HepG2 (cell line): ENCODE data around the gene UBR4. TPM values are rescaled to one million over a fixed set of nuclear protein-coding genes. Genes with fewer than 3 reads are reported as not detected.

Source experiments
- CBX2 ChIP-seq, 2 experiments: fragments of 200-600 bp in 1 of 2; sonication (generic); formaldehyde crosslinking in 1 of 2; IDR thresholded peaks; 2 replicates each; pipeline versions ENCODE4 v1.7.0 to v1.8.1; 2018 to 2022; ENCODE audit warnings: low read depth in 2 of 2, low read length in 1 of 2, mild to moderate bottlenecking in 1 of 2, missing genetic modification reagents in 1 of 2
- KDM2A ChIP-seq: sonication (generic); formaldehyde crosslinking; IDR thresholded peaks from 2 replicates; pipeline ENCODE4 v1.4.0; 2020; ENCODE audit warnings: low read depth, missing genetic modification reagents, borderline replicate concordance
- MTF1 ChIP-seq: sonication (generic); formaldehyde crosslinking; IDR thresholded peaks from 2 replicates; pipeline ENCODE4 v1.5.0; 2020; ENCODE audit warnings: missing genetic modification reagents
- NRL ChIP-seq: sonication (generic); formaldehyde crosslinking; IDR thresholded peaks from 2 replicates; pipeline ENCODE4 v1.5.0; 2020; ENCODE audit warnings: missing genetic modification reagents, mild to moderate bottlenecking, moderate library complexity, borderline replicate concordance
- RBAK ChIP-seq: sonication (generic); formaldehyde crosslinking; IDR thresholded peaks from 2 replicates; pipeline ENCODE4 v1.5.1; 2020; ENCODE audit warnings: mild to moderate bottlenecking, missing genetic modification reagents
- STAG1 ChIP-seq: sonication (generic); formaldehyde crosslinking; IDR thresholded peaks from 2 replicates; pipeline ENCODE4 v1.4.0; 2020; ENCODE audit warnings: missing genetic modification reagents
- THAP11 ChIP-seq: IDR thresholded peaks from 2 replicates; pipeline ENCODE4 v1.6.1; 2016; ENCODE audit warnings: missing biosample characterization, missing genetic modification reagents
- TRAFD1 ChIP-seq: sonication (generic); formaldehyde crosslinking; IDR thresholded peaks from 2 replicates; pipeline ENCODE4 v1.5.1; 2020; ENCODE audit warnings: missing genetic modification reagents, mild to moderate bottlenecking, borderline replicate concordance
- U2AF2 ChIP-seq: fragments of 200-400 bp; formaldehyde crosslinking; IDR thresholded peaks from 2 replicates; pipeline ENCODE4 v1.6.1; 2017; ENCODE audit warnings: low read depth, mild to moderate bottlenecking, low read length
- ZBED4 ChIP-seq: sonication (generic); formaldehyde crosslinking; IDR thresholded peaks from 2 replicates; pipeline ENCODE4 v1.4.0; 2020; ENCODE audit warnings: missing genetic modification reagents, borderline replicate concordance
- ZBTB42 ChIP-seq: sonication (generic); formaldehyde crosslinking; IDR thresholded peaks from 2 replicates; pipeline ENCODE4 v1.5.0; 2020; ENCODE audit warnings: mild to moderate bottlenecking, missing genetic modification reagents
- ZKSCAN1 ChIP-seq: fragments of 150-350 bp; IDR thresholded peaks from 2 replicates; pipeline ENCODE4 v1.6.1; 2014; ENCODE audit warnings: low read length
- ZMYM4 ChIP-seq: sonication (generic); formaldehyde crosslinking; IDR thresholded peaks from 2 replicates; pipeline ENCODE4 v1.8.1; 2023; ENCODE audit warnings: mild to moderate bottlenecking, missing genetic modification reagents
- ZNF382 ChIP-seq: sonication (generic); formaldehyde crosslinking; IDR thresholded peaks from 2 replicates; pipeline ENCODE4 v1.5.0; 2020; ENCODE audit warnings: missing genetic modification reagents, mild to moderate bottlenecking, borderline replicate concordance
- ZNF569 ChIP-seq: sonication (generic); formaldehyde crosslinking; IDR thresholded peaks from 2 replicates; pipeline ENCODE4 v1.5.0; 2020; ENCODE audit warnings: mild to moderate bottlenecking, missing genetic modification reagents, moderate library complexity, borderline replicate concordance
- ZNF607 ChIP-seq: sonication (generic); formaldehyde crosslinking; IDR thresholded peaks from 2 replicates; pipeline ENCODE4 v1.5.1; 2020; ENCODE audit warnings: missing genetic modification reagents, mild to moderate bottlenecking, borderline replicate concordance
- ZNF776 ChIP-seq: sonication (generic); formaldehyde crosslinking; IDR thresholded peaks from 2 replicates; pipeline ENCODE4 v1.4.0; 2020; ENCODE audit warnings: mild to moderate bottlenecking, missing genetic modification reagents
- ZNF788 ChIP-seq: sonication (generic); formaldehyde crosslinking; IDR thresholded peaks from 2 replicates; pipeline ENCODE4 v1.5.0; 2020; ENCODE audit warnings: mild to moderate bottlenecking, missing genetic modification reagents, borderline replicate concordance
- polyA plus RNA-seq, 8 experiments: library from polyadenylated mRNA; depleted of rRNA in 3 of 8; stranded (reverse) in 7 of 8; unstranded in 1 of 8; fragments of >200 nt; fragmentation: Illumina TruSeq in 4 of 8; extraction: Trizol in 4 of 8; gene quantifications; 2 replicates each; pipeline versions ENCODE4 v1.2.1 to v1.2.3, GENCODE V29; 2011 to 2016; ENCODE audit warnings: low read depth in 4 of 8, missing spikeins in 1 of 8, mixed read lengths in 1 of 8; ENCODE audit not compliant: insufficient read depth in 1 of 8
- total RNA-seq, 5 experiments: library from RNA; depleted of rRNA; stranded (reverse); fragments of >200 nt; fragmentation: Illumina TruSeq; extraction: Trizol; gene quantifications; 2 replicates each; pipeline ENCODE4 v1.2.3, GENCODE V29; 2016; ENCODE audit warnings: low read depth in 1 of 5
- TF ChIP-seq, protein P1 (sequence below): sonication (generic); formaldehyde crosslinking; IDR thresholded peaks from 2 replicates; pipeline ENCODE4 v1.4.0; 2020; ENCODE audit warnings: missing genetic modification reagents

UBR4 gene
- total and polyA plus RNA-seq, 2 of the 13 experiments (the other 11 are each of a cell fraction or from before 2014, with no cell fraction given), result 59.1 to 106 TPM

- TF ChIP-seq ZNF569 (CRISPR knock-in tag) (peak; percentile 85; the same call in 1 of the 2 replicates), ZNF382 (CRISPR knock-in tag) (no peak), NRL (CRISPR knock-in tag) (peak; percentile 16; the same call in 1 of the 2 replicates), THAP11 (CRISPR knock-in tag) (peak; percentile 95), TRAFD1 (CRISPR knock-in tag) (peak; percentile 56; the same call in 1 of the 2 replicates), U2AF2 (no peak), ZKSCAN1 (0 out of 2 replicates have a peak, but pooled peaks have one; percentile 29), MTF1 (CRISPR knock-in tag) (0 out of 2 replicates have a peak, but pooled peaks have one; percentile 67), KDM2A (peak; percentile 98), STAG1 (CRISPR knock-in tag) (no peak), CBX2 (IDR thresholded peaks at IDR 0.05; ENCODE audit: low read depth, low read length) (no peak), CBX2 (CRISPR knock-in tag; IDR thresholded peaks at IDR 0.05; ENCODE audit: low read depth) (no peak), ZNF607 (CRISPR knock-in tag) (peak; percentile 94), ZBED4 (peak; percentile 88), ZBTB42 (peak; percentile 24; the same call in 1 of the 2 replicates), ZMYM4 (CRISPR knock-in tag) (peak; percentile 95), ZNF788 (peak; percentile 88), RBAK (CRISPR knock-in tag) (no peak), ZNF776 (CRISPR knock-in tag) (peak; percentile 65; the same call in 1 of the 2 replicates)
- TF ChIP-seq, protein P1, sequence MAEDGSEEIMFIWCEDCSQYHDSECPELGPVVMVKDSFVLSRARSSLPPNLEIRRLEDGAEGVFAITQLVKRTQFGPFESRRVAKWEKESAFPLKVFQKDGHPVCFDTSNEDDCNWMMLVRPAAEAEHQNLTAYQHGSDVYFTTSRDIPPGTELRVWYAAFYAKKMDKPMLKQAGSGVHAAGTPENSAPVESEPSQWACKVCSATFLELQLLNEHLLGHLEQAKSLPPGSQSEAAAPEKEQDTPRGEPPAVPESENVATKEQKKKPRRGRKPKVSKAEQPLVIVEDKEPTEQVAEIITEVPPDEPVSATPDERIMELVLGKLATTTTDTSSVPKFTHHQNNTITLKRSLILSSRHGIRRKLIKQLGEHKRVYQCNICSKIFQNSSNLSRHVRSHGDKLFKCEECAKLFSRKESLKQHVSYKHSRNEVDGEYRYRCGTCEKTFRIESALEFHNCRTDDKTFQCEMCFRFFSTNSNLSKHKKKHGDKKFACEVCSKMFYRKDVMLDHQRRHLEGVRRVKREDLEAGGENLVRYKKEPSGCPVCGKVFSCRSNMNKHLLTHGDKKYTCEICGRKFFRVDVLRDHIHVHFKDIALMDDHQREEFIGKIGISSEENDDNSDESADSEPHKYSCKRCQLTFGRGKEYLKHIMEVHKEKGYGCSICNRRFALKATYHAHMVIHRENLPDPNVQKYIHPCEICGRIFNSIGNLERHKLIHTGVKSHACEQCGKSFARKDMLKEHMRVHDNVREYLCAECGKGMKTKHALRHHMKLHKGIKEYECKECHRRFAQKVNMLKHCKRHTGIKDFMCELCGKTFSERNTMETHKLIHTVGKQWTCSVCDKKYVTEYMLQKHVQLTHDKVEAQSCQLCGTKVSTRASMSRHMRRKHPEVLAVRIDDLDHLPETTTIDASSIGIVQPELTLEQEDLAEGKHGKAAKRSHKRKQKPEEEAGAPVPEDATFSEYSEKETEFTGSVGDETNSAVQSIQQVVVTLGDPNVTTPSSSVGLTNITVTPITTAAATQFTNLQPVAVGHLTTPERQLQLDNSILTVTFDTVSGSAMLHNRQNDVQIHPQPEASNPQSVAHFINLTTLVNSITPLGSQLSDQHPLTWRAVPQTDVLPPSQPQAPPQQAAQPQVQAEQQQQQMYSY (CRISPR knock-in tag), result peak; percentile 69; the same call in 1 of the 2 replicates
Measured at GRCh38 chr1:19209990-19210771, at the start of gene UBR4 (continued).
